GM19023 (cell line): ENCODE measurements around the gene SMIM5.

Experiments used
- ATAC-seq: cut with Tn5 transposase; IDR thresholded peaks from one replicate; pipeline ENCODE4 v1.9.1; 2021; ENCODE audit warnings: mild to moderate bottlenecking, moderate library complexity; ENCODE audit not compliant: unreplicated experiment

The SMIM5 gene

DNA sequence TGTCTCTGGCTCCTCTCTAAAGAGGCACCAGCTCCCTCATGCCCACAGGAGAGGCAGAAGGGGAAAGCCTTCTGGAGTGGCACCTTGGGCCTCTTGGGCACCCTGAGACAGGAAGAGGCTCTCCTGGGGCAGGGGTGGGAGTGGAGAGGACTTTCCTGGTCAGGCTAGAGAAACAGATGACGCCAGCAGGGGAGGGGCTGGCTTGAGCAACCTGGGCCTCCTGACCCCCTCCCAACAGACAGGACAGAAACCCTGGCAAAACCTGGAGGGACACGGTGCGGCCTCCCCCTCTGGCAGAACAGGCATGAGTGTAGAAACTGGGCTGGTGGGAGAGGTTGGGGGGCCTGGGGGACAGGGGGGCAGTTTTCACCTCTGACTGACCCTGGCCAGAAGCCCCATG lies 6.1 kb downstream of the SMIM5 start:
- no peak for ATAC-seq

DNA sequence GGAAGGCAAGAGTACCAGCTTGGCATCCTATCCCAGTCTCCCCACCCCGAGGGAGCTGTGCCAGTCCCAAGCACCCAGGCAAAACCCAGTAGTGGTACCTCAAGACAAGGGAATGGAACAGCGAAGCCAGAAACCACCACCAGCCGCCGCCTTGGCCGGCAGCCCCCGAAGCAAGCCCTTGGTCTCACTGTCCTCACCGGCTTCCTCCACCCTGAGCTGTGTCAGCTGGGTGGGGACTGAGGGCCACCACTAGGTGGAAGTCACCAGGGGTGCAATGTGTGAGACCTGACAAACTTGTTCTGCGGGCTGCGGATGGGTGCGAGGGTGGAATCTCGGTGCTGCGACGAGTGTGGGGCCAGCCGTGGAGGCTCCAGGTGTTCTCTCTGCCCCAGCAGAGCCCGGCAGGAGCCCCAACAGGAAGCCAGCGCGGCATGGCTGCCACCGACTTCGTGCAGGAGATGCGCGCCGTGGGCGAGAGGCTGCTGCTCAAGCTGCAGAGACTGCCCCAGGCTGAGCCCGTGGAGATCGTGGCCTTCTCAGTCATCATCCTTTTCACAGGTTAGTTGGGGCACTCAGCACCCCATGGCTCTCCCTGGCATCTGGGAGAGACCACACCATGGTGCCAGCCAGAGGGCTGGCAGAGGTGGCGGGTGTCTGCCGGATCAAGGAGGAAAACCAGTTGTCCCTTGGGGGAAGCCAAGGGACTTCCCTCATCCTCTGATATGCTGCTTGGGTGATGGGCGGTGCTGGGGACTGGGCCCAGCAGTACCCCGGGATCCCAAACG lies 6.7 kb downstream of the SMIM5 start:
- ATAC-seq = no peak

DNA sequence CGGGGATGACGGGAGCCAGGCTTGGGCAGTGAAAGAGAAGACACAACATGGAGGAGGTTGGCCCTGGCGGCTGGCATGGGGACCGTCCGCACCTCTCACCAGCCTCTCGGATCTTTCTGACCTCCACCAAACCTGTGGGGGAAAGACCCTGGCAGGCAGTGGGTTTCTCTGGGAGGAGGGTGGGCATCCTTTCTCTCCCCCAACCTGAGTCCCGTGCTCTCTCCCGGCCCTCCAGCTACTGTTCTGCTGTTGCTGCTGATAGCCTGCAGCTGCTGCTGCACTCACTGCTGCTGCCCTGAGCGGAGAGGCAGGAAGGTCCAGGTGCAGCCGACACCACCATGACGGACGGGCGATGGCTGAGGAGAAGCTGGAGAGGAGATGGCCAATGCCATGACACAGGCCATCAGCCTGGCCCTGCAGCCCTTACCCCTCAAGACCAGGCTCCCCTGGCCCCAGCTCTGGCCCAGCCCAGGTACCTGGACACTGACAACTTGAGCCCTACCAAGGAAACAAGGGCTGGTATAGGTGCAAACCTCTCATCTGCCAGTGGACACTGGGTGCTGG lies 7.4 kb downstream of the SMIM5 start:
- ATAC-seq = no peak

DNA sequence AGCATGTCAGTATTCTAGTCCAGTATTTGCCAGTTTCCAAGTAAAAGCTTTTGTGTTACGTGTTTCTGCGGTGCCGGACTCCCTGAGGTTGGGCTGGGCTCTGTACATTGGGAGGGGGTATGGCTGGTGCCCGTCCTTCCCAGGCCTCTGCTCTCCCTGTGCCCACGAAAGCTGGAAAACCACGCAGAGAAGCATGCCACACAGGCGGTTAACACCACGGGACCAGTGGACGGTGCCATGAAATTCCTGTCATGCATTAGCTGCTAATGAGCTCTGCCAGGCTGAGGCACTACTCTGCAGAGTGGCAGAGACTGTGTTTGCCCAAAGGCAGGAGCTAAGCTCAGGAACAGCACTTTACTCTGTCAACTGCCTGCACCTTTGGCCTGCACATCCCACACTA lies 8.1 kb downstream of the SMIM5 start:
- no peak for ATAC-seq

DNA sequence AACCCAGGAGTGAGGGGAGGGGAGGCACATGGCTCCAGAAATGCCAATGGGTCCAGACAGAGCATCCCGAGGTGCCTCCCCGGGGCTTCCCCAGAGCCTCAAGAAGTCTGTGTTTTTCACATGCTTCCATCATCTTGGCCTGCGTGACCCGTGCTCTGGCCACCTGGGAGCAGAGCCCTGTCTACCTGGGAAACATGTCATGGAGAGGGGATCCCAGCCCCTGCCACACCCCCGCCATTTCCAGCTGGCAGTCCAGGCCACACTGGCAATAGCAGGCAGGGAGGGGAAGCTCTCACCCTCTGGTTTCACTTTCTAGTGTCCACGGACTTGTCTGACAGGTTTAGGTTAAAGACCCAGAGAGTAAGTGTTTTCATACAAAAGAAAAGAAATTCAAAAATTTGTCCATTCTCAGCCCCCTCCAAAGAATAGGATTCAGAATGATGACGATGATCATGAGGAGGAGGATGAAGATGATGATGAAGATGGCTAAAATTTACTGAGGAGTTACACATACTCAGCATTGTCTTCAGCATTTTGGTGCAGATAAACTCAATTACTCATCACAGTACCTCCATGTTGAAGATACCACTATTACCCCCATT lies 9.0 kb downstream of the SMIM5 start:
- no peak for ATAC-seq

DNA sequence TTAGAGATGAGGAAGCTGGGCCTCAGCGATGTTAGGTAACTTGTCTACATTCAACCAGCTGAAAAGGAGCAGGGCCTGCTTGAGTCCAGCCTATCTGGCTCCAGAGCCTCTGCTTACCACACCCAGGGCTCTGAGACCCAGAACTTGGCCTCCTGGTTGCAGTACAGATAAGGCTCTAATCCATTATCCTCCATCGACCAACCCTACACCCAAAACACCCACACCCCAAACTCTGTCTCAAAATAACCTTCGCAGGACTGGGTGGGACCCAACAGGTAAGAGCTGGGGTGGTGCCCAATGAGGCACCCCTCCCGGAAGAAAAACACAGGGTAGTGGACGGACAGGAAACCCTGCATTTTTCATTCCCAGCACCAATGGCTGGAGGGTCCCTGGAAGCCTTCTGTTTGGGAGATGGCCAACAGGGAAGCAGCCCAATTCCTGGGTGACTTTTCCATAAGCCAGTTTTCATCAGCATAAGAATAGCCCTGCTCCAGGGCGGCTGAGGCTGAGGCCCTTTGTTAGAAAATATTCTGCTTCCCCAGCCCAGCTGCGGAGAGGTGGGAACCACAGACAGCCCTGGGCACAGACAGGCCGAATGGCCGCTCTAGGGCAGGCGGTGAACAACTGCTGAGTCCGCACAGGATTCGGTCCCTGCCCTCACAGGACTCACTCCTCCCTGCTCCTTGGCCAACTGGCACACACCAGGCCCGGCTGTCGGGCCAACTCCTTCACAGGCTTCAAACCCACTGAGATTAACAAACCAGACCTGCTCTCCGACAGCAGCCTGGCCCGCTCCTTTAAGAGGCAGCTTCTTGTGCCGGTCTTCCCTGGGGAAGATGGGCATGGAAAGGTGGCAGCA lies 9.8 kb downstream of the SMIM5 start:
- no peak for ATAC-seq

DNA sequence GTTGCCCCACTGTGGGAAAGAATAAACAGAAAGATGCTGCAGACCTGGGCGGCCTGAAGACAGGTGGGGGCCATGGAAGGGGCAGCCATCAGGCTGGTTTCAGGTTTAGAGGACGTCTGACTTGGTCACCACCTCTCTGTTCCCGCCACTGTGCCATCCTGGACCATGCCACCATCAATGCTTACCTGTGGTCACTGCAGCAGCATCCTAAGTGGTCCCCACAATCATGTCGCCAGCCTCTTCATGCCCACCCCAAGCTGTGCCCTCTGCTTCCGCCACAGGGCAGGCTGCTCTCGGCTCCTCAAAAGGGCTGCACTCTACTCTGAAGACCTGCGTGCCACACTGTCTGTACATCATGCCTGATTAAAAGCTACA lies 10.4 kb downstream of the SMIM5 start:
- no peak for ATAC-seq

DNA sequence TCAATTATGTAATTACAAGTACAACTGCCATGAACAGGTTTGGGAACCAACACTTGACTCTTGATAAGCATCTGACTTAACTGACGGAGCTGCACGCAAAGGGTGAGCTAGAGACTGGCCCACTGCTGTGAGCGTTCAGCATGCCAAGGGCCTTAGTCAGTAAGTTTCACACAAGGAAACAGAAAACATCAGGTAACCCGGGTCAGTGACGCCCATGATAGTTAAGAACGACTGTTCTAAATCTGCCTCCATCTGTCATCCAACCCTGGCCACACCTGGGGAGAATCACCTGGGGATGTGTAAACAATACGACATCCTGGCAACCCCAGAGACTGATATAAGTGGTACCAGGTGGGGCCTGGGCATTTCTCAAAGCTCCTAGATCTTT lies 12.3 kb downstream of the SMIM5 start:
- ATAC-seq = no peak

DNA sequence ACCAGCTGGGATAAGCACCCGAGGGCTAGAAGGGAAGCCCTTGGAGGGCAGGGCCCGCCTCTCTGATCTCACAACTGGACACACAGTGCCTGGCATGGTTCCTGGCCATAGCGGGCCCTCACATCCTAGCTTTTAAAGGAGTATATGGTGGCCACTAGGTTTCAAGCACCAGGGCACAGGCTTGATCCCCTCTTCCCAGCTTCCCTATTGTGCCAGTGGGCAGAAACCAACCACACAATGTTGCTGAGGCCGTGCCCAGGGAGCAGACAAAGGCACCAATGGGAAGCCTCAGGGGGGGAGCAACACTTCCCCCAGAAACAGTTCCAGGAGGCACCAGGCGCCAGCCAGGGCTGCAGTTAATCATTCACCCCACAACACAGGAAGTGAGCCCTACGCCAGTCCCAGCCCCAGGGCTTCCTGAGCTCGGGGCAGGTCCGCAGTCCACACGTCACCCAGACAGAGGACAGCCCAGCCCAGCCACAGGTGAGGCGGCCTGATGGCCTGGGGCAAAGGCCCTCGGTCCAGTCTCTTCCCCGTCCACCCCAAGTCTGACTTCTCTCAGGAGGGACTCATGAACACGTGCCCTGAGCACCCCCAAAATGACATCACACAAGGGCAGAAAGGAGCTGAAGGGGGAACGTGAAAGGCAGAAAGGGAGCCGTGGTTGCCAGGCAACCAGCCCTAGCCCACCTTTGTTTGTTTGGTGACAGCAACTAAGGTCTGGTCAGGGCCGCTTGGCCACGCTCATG lies 12.8 kb downstream of the SMIM5 start:
- peak; percentile 92 for ATAC-seq

DNA sequence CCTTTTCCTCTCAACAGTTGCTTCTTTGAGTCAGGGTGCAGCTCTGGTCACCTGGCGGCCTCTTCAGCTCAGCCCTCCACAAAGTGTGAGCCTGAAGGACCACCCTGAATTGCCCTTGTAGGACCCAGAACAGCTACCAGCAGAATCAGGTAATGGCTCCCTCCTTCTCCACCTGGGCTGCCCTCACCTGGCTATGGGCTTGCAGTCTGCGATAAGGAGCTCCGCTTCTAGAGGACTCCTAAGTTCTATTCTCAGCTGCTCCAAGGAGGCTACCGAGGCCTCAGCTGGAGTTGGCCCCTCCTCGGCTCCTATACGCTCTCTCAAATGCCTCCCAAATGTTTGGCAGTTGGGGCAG lies 13.4 kb downstream of the SMIM5 start:
- peak; percentile 14 for ATAC-seq

DNA sequence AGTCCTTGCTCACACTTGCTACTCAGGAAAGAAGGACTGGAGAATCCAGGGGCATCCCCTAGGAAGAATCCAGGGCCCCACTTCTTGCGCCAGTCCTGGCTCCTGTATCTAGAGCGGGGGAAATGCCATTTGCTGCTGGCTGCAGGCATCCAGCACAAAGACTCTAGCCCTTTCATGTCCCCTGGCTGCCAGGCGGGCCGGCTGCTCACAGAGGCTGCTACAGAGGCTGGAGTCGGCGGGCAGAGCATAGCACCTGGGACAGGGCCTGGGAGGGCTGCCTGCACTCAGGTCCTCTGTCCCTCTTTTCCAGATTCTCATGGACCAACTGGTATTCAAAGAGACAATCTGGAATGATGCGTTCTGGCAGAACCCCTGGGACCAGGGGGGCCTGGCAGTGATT lies 13.8 kb downstream of the SMIM5 start:
- no peak for ATAC-seq

DNA sequence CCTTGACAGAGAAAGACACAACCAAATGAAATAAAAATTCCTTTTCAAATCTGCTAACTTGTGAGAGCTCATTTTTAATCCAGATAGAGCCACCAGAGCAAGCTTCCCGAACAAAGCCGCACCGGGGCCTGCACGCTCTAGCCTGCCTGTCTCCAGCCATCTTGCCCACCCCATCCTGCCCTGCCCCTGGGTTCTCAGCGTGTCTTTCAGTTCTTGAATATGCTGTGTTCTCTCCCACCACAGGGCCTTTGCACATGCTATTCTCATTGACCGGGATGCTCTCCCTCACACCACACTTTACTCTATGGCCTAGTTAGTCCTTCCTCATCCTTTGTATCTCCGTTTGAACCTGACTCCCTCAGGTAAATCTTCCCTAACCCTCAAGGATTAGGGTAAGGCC lies 14.7 kb downstream of the SMIM5 start:
- ATAC-seq = no peak

DNA sequence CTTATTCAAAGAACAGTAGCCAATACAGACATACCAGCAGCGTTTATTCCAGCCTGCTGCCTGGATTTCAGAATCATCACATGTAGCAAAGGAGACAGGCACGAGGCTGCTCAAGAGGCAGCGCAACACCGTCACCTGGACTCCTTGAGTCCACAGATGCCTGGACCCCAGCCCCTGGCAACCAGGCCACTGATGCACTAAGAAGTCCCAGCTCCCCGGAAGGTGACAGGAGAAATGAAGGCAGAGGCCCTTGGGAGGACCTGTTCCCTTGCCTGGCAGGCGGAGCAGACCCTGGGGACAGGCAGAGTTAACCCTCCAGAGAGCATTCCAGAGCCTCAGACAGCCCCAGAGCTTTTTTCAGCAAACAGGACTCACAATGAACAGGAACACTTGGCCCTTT lies 16.5 kb downstream of the SMIM5 start:
- no peak for ATAC-seq

DNA sequence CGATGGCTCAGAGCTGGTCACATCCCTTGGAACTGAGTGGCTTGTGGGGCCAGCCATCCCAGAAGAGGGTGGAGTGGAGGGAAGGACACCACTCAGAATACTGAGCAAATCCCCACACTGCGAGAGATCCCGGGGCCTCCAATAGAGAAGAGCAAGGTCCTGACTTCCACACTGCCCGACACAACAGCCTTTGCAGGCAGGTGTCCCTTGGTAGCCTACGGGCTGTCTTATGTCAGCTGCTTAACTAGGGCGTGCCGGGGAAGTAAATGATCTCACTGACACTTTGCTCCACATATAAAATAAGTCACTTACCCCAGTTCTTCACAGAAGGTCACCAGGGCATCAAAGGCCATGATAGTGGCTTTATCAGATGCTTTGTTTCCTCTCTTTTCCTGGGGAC lies 17.6 kb downstream of the SMIM5 start:
- no peak for ATAC-seq

DNA sequence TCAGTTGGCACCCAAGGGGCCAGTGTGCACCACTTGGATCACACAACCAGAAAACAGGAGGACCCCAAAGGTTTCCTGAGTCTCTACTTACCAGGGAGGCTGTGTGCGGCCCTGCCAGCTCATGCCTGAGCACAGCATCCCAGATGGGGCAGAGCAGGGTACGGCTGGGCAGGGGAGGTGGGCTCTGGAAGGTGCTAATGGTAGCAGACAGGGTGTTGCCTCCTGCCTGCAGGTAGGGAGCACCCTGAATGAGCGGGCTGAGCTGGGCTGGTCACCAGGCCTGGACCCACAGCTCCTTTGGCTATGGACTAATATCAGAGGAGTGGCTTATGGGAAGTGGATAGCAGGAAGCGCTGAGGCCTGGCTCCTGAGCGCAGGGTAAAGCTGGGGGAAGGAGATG lies 19.1 kb downstream of the SMIM5 start:
- no peak for ATAC-seq

DNA sequence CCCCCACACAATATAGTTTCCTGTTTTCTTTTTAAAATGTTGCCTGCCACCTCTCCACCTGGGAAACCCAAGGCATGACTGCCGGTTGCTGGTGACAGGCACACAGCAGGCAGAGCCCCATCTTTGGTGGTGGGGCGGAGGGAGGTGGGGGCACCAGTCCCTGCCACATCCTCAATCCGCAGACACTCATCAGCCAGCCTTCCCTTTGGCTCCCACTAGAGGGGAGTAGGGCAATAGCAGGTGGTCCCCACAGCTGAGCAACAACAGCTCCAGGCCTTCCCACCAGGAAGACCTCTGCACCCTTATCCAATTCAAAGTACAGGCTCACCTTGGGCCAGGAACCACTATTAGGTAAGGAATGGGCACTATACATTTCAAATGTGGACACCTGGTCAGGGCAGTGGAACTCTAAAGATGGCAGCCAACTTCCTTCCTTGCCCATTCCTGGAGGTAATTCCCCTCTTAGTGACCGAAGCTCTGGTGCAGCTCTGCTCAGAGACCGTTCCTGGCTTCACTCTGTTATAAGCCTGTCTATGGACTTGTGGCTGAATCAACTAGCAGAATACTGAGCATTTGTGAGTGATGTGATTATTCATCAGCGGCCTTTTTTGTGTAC lies 19.8 kb downstream of the SMIM5 start:
- no peak for ATAC-seq

DNA sequence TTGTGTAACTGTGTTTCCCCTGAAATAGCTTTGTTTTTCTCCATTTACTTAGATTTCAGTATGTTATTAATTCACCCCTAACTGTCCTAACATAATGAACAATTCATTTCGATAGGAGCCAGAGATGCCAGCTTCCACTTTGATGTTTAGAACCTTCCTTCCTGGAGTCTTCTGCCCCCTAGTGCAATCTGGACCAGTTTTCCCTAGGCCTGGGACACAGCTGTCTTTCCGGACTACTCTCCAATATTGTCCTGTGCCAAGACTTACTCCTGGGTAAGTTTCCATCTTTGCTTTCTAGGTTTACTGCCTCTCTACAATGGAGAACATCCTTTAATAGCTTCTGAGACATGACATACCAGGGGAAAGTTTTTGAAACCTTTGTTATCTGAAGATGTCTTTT lies 20.9 kb downstream of the SMIM5 start:
- ATAC-seq = no peak

DNA sequence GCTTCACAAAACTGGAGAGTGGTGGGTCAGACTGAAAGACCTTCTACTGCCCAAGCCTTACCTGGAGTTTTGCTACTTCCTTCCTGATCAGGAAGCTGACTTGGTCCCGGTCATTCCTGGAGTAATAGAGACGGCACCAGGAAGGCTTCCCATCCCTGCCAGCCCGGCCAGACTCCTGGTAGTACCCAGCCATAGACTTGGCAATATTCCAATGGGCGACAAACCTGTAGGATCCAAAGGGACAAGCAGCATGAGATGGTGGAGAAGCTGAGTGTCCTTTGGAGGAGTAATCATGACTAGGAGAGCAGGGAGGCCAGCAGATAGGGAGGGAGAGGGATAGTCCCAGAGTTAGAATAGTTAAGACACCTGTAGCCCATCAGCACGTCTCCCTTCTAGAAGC lies 25.0 kb downstream of the SMIM5 start:
- ATAC-seq = no peak

DNA sequence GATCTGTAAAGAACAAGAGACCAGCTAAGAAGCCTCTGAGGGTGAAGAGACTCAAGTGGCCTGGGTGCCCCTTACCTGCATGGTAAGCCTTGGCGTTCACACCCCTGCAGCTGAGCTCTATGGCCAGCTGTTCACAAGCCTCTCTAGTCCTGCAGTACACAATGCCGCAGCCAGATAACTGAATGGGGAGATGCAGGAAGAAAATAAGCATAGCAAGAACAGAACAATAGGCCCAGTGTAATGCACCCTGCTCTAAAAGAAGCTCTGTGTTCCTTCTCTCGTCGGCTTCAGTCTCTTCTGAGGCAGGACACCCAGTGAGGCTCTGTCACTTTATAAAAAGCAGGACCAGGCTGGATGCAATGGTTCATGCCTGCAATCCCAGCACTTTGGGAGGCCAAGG lies 28.3 kb downstream of the SMIM5 start:
- ATAC-seq = no peak

DNA sequence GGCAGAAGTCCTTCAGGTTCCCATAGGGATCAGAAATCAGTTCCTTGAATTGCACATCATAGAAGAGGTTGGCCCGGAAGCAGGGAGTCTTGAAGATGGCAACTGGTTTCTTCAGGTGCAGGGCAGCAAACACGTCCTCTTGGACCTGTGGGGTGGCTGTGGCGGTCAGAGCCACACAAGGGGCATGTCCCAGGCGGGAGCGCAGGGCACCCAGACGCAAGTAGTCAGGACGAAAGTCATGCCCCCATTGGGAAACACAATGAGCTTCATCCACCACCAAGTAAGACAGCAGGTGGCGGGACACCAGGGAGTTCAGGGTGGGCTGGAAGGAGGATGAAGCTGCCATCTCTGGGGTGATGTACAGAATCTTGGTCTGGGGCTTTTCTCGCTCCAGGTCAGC lies 29.3 kb downstream of the SMIM5 start:
- no peak for ATAC-seq

DNA sequence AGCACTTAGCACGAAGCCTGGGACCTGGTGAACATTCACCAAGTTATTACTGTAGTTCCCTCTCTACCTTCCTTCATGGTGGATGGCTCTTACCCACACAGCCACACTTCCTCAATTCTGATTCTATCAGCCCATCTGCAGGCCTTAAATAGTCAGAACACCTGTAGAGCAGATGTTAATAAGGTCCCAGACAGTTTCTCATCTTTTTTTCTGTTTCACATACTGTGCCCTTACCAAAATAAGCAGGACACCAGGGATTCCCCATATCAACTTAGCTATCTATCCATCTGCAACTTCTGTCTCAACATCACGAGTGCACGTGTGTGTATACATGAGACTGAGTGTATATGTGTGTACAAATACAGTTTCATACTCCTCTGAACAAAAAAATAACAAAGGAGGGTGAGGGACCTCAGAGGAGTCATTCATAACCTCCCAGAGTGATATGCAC lies 30.9 kb downstream of the SMIM5 start:
- peak; percentile 68 for ATAC-seq
